Measurements from ENCODE around the gene RBKS. TPM values are rescaled to one million over a fixed set of nuclear protein-coding genes. Genes with fewer than 3 reads are reported as not detected.

The RBKS gene
- total and polyA plus RNA-seq, 8 donors: 1.5 to 3.9 (median 2.4) TPM

DNA sequence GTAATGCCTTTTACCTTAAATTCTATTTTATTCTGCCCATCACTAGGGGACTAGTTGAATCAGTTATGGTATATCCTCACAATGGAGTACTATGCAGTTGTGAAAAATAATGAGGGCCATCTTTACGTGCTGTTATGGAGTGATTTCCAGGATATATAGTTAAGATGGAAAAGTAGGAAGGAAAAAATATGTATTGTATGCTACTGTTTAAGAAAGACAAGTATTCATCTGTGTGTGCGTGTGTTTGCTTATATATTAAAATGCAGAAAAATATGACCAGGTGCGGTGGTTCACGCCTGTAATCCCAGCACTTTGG is 151.2 kb downstream of the RBKS start:
- intact Hi-C loops (cut with DNase I): no loop called here
- Histone ChIP-seq H3K36me3 (no peaks in the 10 kb centered on the region), H3K27ac (no peak overlapping the region), H3K27me3 (no peaks in the 10 kb centered on the region), H3K9me3 (no peaks in the 10 kb centered on the region), H3K4me1 (peaks cover 0 to 35% (median 9%) of the 10 kb centered on the region in 3 donors), H3K4me3 (no peak overlapping the region)
- FAIRE-seq (no peak), DNase-seq (no peak), ATAC-seq (no peak)
- 92 to 94% methylated on average over 4 of the region's 4 CpGs for WGBS, 2 donors
- TF ChIP-seq, protein P1, sequence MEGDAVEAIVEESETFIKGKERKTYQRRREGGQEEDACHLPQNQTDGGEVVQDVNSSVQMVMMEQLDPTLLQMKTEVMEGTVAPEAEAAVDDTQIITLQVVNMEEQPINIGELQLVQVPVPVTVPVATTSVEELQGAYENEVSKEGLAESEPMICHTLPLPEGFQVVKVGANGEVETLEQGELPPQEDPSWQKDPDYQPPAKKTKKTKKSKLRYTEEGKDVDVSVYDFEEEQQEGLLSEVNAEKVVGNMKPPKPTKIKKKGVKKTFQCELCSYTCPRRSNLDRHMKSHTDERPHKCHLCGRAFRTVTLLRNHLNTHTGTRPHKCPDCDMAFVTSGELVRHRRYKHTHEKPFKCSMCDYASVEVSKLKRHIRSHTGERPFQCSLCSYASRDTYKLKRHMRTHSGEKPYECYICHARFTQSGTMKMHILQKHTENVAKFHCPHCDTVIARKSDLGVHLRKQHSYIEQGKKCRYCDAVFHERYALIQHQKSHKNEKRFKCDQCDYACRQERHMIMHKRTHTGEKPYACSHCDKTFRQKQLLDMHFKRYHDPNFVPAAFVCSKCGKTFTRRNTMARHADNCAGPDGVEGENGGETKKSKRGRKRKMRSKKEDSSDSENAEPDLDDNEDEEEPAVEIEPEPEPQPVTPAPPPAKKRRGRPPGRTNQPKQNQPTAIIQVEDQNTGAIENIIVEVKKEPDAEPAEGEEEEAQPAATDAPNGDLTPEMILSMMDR (IDR thresholded peaks at IDR 0.05): no peak

DNA sequence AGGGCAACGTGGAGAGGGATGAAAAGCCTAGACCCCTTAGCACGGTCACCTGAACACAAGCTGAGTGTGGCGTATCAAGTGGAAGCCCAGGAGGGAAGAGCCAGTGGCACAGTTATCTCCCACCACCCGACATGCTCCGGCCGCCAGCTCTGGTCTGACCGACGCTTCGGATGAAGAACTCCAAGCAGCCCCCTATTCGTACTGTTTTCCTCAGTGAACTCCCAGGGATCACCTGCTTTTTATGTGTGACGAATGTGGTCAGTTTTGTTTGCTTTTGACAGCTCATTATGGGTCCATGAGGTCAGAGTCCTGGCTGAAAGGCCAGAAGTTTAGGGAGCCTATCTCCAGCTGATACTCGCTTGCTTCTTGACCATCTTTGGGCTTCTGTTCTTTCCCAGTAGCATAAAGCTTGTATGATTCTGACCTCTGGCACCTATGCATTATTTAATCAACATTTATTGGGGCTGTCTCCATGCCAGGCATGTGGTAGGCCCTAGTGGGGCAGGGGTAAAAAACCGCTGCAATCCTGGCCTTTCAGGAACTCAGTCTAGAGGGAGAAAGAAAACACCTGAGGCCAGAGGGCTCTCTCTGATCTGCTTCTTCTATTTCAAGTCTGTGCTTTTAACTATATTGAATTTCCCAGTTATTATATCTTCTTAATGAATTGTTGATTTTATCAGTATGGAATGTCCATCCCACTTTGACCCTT is 151.7 kb downstream of the RBKS start:
- no peak for FAIRE-seq
- no peaks in the 10 kb centered on the region for H3K9me3 ChIP-seq

DNA sequence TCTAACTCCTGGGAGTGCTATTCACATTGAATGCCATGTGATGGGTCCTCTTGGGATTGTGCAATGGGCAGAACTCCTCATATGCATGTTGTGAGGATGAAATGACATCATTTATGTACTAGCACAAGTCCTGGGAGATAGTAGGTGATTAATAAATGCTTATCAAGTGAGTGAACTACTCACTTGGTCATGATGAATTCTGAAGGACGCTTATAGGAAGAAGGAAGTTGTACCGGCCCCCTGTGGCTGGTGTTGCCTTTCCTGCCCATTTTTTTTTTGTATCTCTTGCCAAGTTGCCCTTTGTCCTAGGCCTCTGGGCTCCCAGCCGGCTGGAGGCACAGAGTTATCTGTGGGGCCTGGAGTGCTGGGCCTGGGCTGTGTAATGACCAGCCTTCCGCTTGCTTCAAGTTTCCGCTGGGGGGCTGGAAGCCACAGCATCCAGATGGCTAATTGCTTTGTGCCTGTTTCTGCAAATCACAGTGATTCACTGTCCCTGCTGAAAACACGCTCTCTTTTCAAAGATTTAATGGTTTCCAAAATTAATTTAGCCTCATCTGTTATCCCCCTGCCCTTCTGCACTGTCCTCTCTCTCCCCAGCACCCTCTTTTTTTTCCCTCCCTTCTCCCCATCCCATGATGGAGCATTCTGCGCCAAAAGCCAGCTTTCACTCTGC is 152.4 kb downstream of the RBKS start:
- 60% methylated on average over 7 of the region's 7 CpGs for WGBS, 2 donors
- TF ChIP-seq, protein P1 (IDR thresholded peaks at IDR 0.05): no peak
- Histone ChIP-seq H3K9me3 (no peaks in the 10 kb centered on the region), H3K36me3 (no peaks in the 10 kb centered on the region), H3K27ac (peak overlapping the region in 2 of 4 donors; percentile 86 to 92), H3K27me3 (no peaks in the 10 kb centered on the region), H3K4me3 (no peak overlapping the region), H3K4me1 (peaks cover 0 to 35% (median 9%) of the 10 kb centered on the region in 3 donors)
- DNase-seq: no peak
- no peak for FAIRE-seq
- ATAC-seq: peak in 3 of 4 donors; percentile 7 to 58 (median 17)
- intact Hi-C loops (cut with DNase I): no loop called here

More for the DNA sequence above, 151.7 kb downstream of the RBKS start:
- ATAC-seq (no peak), DNase-seq (no peak)
- H3K27me3 ChIP-seq: no peaks in the 10 kb centered on the region
- peaks cover 0 to 35% (median 9%) of the 10 kb centered on the region in 3 donors for H3K4me1 ChIP-seq
- H3K4me3 ChIP-seq: no peak overlapping the region
- TF ChIP-seq, protein P1 (IDR thresholded peaks at IDR 0.05): no peak
- peak overlapping the region in 1 of 4 donors; percentile 92 for H3K27ac ChIP-seq
- intact Hi-C loops (cut with DNase I): no loop called here
- WGBS, 2 donors: 91 to 93% methylated on average over 13 of the region's 13 CpGs
- H3K36me3 ChIP-seq: no peaks in the 10 kb centered on the region

DNA sequence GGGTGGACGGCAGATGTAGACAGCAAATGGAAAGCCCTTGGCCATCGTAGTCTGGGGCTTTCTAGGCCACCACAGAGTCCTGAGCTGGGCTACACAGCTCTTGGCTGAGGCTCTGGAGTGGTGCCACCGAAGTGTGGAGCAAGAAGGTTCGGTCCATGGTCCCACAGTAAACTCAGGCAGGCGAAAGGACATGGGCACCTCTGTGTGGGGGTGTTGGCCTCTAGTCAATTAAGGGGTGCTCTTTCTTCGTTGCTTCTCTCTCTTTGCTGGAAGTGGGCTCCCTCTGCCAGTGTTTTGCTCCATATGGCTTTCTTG is 153.3 kb downstream of the RBKS start:
- ATAC-seq (no peak), FAIRE-seq (no peak), DNase-seq (no peak)
- TF ChIP-seq, protein P1 (IDR thresholded peaks at IDR 0.05): no peak
- H3K9me3 ChIP-seq: no peaks in the 10 kb centered on the region
- H3K4me1 ChIP-seq: peaks cover 0 to 35% (median 9%) of the 10 kb centered on the region in 3 donors
- intact Hi-C loops (cut with DNase I): no loop called here
- no peaks in the 10 kb centered on the region for H3K27me3 ChIP-seq
- no peak overlapping the region for H3K4me3 ChIP-seq
- no peaks in the 10 kb centered on the region for H3K36me3 ChIP-seq
- H3K27ac ChIP-seq: peak overlapping the region in 3 of 4 donors; percentile 67 to 92 (median 86)
- 98 to 99% methylated on average over 6 of the region's 6 CpGs for WGBS, 2 donors
